NCI-H1694 (cell line): Measurements from ENCODE around the gene IFIT1B.
"Not testable (repeated sequence)": the region's sequence is repeated elsewhere in the genome, so short reads cannot be mapped to it uniquely, and the experiment has no call there.

ENCODE experiments used
- DNase-seq: peaks from one replicate; lab custom pipeline; 2025; lab: John Stamatoyannopoulos, UW

Gene IFIT1B

GRCh38 chr10:89377705-89378637, at the start of gene IFIT1B:
IFIT1B (plus strand) TSS chr10:89378056; CDS start chr10:89378136, 80 bp downstream.
- DNase-seq, result no peak

- DNase-seq, result no peak
These were observed 48.7 kb upstream of the IFIT1B start for GRCh38 chr10:89329151-89329550.

- not testable (repeated sequence) for DNase-seq
These were observed 47.8 kb upstream of the IFIT1B start for GRCh38 chr10:89330014-89330413.

GRCh38 chr10:89330537-89331212, 47.2 kb upstream of the IFIT1B start:
- DNase-seq, result no peak

DNA sequence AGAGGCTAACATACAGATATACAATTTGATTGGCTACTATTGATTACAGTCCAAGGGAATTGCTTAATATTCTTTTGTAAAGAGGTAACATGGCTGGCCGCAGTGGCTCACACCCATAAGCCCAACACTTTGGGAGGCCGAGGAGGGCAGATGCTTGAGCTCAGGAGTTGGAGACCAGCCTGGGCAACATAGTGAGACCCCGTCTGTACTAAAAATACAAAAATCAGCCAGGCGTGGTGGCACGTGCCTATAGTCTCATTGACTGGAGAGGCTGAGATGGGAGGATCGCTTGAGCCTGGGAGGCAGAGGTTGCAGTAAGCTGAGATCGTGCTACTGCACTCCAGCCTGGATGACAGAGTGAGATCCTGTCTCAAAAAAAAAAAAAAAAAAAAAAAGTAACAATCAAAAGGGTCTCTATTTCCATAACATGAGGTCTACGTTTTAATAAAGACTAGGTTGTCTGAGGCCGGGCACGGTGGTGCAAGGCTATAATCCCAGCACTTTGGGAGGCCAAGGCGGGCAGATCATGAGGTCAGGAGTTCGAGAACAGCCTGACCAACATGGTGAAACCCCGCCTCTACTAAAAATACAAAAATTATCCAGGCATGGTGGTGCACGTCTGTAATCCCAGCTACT, 46.3 kb upstream of the IFIT1B start:
- not testable (repeated sequence) for DNase-seq

GRCh38 chr10:89332123-89332633, 45.7 kb upstream of the IFIT1B start:
- no peak for DNase-seq

DNA sequence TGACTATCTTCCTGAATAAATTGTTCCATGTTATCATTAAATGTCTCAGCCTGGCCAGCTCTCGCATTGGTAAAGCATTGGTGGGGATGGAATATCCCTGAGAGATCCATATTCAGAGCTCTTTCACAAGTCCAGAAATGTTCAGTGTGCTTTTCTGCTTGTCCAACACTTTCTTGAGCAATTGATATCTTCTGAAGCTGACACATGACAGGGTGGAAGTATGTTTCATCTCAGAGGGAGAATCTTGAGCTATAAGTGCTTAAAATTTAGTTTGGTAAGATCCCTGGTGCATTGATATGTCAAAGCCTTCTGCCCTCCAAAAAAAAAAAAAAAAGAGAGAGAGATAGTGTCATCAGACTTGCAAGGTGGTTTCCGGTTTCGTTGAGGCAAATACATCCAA, 42.6 kb upstream of the IFIT1B start:
- no peak for DNase-seq

- DNase-seq, result no peak
These were observed 41.6 kb upstream of the IFIT1B start for GRCh38 chr10:89336241-89336640.

DNA sequence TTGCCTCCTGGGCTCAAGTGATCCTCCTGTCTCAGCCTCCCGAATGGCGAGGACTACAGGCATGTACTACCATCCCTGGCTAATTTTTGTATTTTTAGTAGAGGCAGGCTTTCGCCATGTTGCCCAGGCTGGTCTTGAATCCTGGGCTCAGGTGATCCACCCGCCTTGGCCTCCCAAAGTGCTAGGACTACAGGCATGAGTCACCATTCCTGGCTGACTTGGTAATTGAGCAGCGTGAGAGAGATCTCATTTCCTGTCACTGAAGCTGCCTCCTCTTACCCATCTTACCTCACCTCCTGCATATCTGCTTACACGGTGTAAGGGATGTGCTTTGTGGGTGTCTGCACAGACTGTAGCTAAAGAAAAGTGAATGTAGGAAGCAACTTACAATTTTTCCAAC, 40.4 kb upstream of the IFIT1B start:
- DNase-seq, result no peak

DNA sequence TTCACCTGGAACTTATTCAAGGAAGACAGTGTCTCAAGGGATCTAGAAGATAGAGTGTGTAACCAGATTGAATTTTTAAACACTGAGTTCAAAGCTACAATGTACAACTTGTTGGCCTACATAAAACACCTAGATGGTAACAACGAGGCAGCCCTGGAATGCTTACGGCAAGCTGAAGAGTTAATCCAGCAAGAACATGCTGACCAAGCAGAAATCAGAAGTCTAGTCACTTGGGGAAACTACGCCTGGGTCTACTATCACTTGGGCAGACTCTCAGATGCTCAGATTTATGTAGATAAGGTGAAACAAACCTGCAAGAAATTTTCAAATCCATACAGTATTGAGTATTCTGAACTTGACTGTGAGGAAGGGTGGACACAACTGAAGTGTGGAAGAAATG, 39.1 kb upstream of the IFIT1B start:
- no peak for DNase-seq

- no peak for DNase-seq
These were observed 38.0 kb upstream of the IFIT1B start for GRCh38 chr10:89339875-89340274.

DNA sequence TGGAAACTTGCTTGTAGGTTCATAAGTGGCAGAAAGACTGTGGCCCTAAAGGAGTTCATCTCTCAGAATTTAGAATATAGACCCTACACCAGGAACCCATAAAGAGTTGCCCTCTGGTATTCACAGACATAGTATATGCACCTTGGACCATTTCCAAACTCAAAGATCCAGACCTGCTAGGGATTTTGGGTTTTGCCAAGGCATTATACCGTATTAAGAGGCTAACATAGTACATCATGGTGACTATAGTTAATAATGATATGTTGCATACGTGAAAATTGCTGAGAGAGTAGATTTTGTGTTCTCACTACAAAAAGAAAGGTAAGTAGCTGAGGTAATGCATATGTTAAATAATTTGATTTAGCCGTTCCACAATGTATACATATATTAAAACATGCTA, 36.2 kb upstream of the IFIT1B start:
- DNase-seq, result no peak

GRCh38 chr10:89342206-89342958, 35.5 kb upstream of the IFIT1B start:
- no peak for DNase-seq

- DNase-seq, result no peak
These were observed 34.6 kb upstream of the IFIT1B start for GRCh38 chr10:89343089-89343767.

GRCh38 chr10:89344156-89344555, 33.7 kb upstream of the IFIT1B start:
- DNase-seq, result no peak

- DNase-seq, result no peak
These were observed 32.4 kb upstream of the IFIT1B start for GRCh38 chr10:89345367-89346000.

GRCh38 chr10:89346405-89347254, 31.2 kb upstream of the IFIT1B start:
- no peak for DNase-seq

GRCh38 chr10:89347701-89348457, 30.0 kb upstream of the IFIT1B start:
- DNase-seq, result no peak

DNA sequence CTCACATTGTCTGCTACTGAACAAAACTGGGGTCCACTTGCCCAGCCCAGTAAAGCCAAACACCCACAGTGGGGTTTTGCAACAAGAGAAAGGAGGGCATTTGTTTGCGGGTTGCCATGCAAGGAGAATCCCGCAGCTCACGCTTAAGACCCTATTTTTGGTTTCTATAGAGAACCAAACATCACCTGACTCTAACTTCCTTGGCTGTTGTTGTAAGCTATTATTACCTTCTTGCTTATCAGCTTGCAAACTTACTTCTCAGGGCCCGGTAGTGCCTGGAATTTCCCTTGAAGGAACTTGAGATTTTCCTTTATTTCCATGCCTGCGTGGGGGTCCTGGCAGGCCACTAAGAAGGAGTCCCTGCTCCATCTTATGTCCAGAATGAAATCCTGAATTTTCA, 29.4 kb upstream of the IFIT1B start:
- DNase-seq, result no peak
